Nephron progenitor cell (in vitro differentiated cells): ENCODE data around the gene ZNF880.

ENCODE experiments used
- DNase-seq: peaks from one replicate; pipeline ENCODE4 v3.0.0; 2021
- H3K27ac Mint-ChIP-seq: 2 replicates; pipeline ENCODE4 v1.8.0; 2021; ENCODE audit warnings: mild to moderate bottlenecking, moderate library complexity, mixed read lengths
- H3K27me3 Mint-ChIP-seq: 2 replicates; pipeline ENCODE4 v1.8.0; 2021; ENCODE audit warnings: mild to moderate bottlenecking, low read depth, mixed read lengths; ENCODE audit not compliant: poor library complexity
- H3K36me3 Mint-ChIP-seq: 2 replicates; pipeline ENCODE4 v1.8.0; 2021; ENCODE audit warnings: low read depth, mixed read lengths
- H3K4me1 Mint-ChIP-seq: 2 replicates; pipeline ENCODE4 v1.8.0; 2021; ENCODE audit warnings: mixed read lengths
- H3K4me3 Mint-ChIP-seq: 2 replicates; pipeline ENCODE4 v1.8.0; 2021; ENCODE audit warnings: mild to moderate bottlenecking, moderate library complexity, mixed read lengths
- H3K9me3 Mint-ChIP-seq: 2 replicates; pipeline ENCODE4 v1.8.0; 2021; ENCODE audit warnings: mild to moderate bottlenecking, moderate library complexity, mixed read lengths
- TF ChIP-seq, protein P1 (sequence below): fragments of 200-600 bp; sonication (generic); IDR thresholded peaks from 2 replicates; pipeline ENCODE4 v1.5.0; 2021; ENCODE audit warnings: antibody characterized with exemption

ZNF880 gene

DNA sequence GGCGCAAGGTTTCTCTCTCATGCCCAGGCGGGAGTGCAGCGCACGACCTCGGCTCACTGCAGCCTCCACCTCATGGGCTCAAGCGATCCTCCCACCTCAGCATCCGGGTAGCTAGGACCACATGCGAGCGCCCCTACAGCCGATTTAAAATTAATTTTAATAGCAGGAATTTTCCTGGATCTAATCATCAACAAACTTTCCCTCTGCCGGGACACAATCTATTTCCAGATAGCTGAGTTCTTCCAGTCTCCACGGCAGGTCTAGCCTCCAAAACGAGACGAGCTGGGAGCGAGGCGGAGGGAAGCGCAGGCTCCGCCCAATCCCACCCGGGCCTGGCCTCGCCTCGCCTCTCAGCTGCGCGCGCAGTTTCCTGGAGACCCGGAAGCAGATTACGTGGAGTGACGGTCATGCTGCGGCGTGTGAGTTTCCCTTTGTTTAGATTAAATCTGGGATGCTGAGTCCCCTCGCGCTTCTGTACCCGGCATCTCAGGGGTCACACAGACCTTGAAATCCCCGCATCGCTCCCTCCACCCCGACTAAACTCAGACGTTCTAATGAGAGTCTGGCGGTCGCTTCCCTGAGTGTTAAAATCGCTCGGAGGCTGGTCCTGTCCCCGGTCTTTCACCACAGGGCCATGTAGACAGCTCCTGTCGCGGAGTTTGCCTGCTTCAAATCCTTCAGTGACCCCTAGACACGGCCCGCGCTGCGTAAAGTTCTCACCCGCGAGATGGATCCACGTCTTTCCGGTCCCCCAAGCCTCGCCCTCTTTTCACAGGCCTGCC, at the start of gene ZNF880:
Gene ZNF880 (plus strand): TSS at position 365 of the 782 bp plus-strand sequence. CDS start 43 bp downstream, at position 408.
- Mint-ChIP-seq H3K27me3 (peaks cover 5% of the 10 kb centered on the region), H3K36me3 (peaks cover 82% of the 10 kb centered on the region), H3K4me3 (peak within 1 kb of the TSS; percentile 76), H3K27ac (peak within 1 kb of the TSS; percentile 69), H3K4me1 (no peaks in the 10 kb centered on the region), H3K9me3 (peaks cover 94% of the 10 kb centered on the region)
- TF ChIP-seq, protein P1, sequence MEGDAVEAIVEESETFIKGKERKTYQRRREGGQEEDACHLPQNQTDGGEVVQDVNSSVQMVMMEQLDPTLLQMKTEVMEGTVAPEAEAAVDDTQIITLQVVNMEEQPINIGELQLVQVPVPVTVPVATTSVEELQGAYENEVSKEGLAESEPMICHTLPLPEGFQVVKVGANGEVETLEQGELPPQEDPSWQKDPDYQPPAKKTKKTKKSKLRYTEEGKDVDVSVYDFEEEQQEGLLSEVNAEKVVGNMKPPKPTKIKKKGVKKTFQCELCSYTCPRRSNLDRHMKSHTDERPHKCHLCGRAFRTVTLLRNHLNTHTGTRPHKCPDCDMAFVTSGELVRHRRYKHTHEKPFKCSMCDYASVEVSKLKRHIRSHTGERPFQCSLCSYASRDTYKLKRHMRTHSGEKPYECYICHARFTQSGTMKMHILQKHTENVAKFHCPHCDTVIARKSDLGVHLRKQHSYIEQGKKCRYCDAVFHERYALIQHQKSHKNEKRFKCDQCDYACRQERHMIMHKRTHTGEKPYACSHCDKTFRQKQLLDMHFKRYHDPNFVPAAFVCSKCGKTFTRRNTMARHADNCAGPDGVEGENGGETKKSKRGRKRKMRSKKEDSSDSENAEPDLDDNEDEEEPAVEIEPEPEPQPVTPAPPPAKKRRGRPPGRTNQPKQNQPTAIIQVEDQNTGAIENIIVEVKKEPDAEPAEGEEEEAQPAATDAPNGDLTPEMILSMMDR, result no peak
- DNase-seq, result peak; percentile 2

DNA sequence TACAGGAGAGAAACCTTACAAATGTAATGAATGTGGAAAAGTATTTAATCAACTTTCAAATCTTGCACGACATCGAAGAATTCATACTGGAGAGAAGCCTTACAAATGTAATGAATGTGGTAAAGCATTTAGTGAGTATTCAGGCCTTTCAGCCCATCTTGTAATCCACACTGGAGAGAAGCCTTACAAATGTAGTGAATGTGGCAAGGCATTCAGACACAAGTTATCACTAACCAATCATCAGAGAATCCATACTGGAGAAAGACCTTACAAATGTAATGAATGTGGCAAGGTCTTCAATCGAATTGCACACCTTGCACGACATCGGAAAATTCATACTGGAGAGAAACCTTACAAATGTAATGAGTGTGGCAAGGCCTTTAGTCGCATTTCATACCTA, 47.3 kb upstream of the ZNF880 start:
- no peak overlapping the region for H3K27ac Mint-ChIP-seq
- peaks cover 89% of the 10 kb centered on the region for H3K36me3 Mint-ChIP-seq
- peaks cover under 1% of the 10 kb centered on the region for H3K27me3 Mint-ChIP-seq
- no peak for DNase-seq
- peaks cover 100% of the 10 kb centered on the region for H3K9me3 Mint-ChIP-seq
- no peaks in the 10 kb centered on the region for H3K4me1 Mint-ChIP-seq
- no peak overlapping the region for H3K4me3 Mint-ChIP-seq
- TF ChIP-seq, protein P1, result no peak

DNA sequence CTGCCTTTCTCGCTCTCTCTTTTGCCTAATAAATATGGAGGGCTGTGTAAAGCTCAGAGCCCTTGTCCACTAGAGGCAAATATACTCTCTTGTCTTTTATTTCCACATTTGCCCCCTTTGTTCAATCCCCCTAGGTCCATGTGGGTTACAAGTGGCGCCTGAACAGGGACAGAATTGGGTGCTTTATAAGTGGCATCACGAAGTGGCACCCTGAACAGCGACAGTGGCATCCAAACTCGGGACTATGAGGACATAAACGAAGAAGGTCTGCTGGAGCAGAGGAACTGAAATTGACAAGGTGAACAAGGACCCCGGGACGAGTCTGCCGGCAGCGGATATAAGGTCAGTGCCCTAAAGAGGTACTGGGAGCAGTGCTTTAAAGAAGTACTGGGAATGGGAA, 38.0 kb upstream of the ZNF880 start:
- Mint-ChIP-seq H3K27ac (no peak overlapping the region), H3K4me1 (peaks cover 2% of the 10 kb centered on the region), H3K9me3 (peaks cover 93% of the 10 kb centered on the region), H3K36me3 (peaks cover 27% of the 10 kb centered on the region), H3K27me3 (peaks cover 3% of the 10 kb centered on the region), H3K4me3 (no peak overlapping the region)
- TF ChIP-seq, protein P1, result no peak
- peak; percentile 7 for DNase-seq

DNA sequence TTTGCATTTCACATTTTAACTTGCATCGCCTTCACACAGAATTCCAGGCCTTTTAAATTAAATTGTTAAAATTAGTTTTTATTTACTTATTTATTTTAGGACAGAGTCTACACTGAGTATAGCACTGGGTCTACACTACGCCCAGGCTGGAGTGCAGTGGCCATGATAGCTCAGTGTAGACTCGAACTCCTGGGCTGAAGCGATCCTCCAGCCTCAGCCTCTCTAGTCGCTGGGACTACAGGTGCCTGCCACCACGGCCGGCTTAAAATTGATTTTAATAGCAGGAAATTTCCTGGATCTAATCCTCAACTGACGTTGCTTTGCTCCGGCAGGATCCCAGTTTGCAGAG, 34.0 kb upstream of the ZNF880 start:
- peaks cover 88% of the 10 kb centered on the region for H3K9me3 Mint-ChIP-seq
- TF ChIP-seq, protein P1, result no peak
- DNase-seq, result no peak
- peak overlapping the region; percentile 95 for H3K4me3 Mint-ChIP-seq
- H3K4me1 Mint-ChIP-seq, result peaks cover 25% of the 10 kb centered on the region
- H3K27ac Mint-ChIP-seq, result peak overlapping the region; percentile 96
- H3K27me3 Mint-ChIP-seq, result peaks cover 6% of the 10 kb centered on the region
- peaks cover 61% of the 10 kb centered on the region for H3K36me3 Mint-ChIP-seq

DNA sequence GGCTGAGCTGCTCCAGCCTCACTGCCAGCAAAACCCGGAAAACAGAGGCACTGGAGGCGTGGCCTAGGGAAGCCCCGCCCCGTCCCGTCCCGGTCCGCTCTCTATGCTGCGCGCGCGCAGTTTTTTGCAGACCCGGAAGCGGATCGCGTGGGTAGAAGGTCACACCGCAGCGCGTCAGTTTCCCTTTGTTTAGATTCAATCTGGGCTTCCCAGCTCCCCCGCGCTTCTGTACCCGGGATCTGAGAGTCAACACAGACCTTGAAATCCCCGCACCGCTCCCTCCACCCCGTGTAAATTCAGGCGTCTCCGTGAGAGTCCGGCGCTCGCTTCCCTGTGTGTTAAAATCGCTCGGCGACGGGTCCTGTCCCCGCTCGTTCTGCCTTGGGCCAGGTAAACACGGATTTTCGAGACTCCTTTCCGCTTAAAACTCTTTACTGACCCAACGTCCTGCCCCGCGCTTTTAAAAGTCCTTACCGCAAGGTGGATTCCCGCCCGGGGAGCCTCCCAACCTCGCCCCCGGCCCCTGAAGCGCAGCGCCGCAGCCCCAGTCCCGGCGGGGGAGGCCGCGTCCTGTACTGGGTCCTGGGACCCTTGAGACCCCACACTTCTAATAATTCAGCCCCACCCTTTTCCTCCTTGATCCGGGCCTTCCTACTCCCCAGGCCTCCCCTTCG, 33.5 kb upstream of the ZNF880 start, which contains the start of gene ZNF610:
Gene ZNF610 (plus strand): TSS at position 127 of the 674 bp plus-strand sequence. CDS start 12,930 bp downstream, outside the sequence.
- peak; percentile 85 for DNase-seq
- peak within 1 kb of the TSS; percentile 95 for H3K4me3 Mint-ChIP-seq
- H3K27ac Mint-ChIP-seq, result peak within 1 kb of the TSS; percentile 96
- TF ChIP-seq, protein P1, result no peak
- peaks cover 25% of the 10 kb centered on the region for H3K4me1 Mint-ChIP-seq
- peaks cover 87% of the 10 kb centered on the region for H3K9me3 Mint-ChIP-seq
- H3K27me3 Mint-ChIP-seq, result peaks cover 6% of the 10 kb centered on the region
- peaks cover 65% of the 10 kb centered on the region for H3K36me3 Mint-ChIP-seq
